ENCODE measurements around the gene DSTN.

DNA sequence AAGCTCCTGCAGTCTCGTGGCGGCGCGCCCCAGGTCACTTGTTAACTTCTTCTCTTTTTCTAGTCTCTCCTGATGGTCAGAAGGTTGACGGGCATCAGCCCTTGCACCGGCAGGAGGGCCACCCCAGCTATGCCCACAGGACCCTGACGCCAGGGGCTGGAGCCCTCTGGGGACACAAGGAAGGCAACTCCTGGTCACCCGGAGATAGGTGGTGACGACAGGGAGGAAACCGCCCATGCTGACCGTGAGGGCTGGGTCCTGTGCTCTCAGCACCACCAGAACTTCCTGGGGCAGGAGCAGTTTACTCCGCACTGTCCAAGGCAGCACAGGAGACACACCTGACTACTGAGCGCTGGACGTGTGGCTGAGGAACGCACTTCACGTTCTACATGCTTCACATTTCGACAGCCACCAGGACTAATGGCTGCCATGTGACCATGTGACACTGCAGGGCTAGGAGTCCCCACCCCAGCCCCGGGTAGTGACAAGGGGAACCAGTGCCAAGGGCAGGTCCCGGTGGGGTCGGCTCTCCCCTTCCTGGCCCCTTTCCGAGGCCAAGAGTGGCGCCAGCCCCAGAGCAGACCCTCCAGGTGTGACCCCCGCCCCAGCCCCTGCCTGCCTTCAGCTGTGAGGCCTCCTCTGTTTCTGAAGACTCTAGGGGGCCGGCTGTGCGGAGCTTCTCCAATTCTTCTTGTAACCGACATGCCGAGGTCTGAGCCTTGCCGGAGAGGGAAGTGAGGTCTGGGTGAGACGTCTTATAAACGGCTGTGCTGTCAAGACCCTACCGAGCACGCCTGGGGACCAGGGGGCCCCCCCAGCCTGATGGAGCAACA is 45.2 kb downstream of the DSTN start:
- TF ChIP-seq, protein P1, sequence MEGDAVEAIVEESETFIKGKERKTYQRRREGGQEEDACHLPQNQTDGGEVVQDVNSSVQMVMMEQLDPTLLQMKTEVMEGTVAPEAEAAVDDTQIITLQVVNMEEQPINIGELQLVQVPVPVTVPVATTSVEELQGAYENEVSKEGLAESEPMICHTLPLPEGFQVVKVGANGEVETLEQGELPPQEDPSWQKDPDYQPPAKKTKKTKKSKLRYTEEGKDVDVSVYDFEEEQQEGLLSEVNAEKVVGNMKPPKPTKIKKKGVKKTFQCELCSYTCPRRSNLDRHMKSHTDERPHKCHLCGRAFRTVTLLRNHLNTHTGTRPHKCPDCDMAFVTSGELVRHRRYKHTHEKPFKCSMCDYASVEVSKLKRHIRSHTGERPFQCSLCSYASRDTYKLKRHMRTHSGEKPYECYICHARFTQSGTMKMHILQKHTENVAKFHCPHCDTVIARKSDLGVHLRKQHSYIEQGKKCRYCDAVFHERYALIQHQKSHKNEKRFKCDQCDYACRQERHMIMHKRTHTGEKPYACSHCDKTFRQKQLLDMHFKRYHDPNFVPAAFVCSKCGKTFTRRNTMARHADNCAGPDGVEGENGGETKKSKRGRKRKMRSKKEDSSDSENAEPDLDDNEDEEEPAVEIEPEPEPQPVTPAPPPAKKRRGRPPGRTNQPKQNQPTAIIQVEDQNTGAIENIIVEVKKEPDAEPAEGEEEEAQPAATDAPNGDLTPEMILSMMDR (IDR thresholded peaks at IDR 0.05 in 2 of 3, conservative IDR thresholded peaks at IDR 0.05 in 1 of 3; ENCODE audit: borderline replicate concordance in 1 of 3, insufficient read depth in 1 of 3, low read depth in 2 of 3, low read length in 2 of 3), result no peak
- no peak for TF ChIP-seq ELF1 (IDR thresholded peaks at IDR 0.05; ENCODE audit: borderline replicate concordance, low read depth)
- no peak for TF ChIP-seq POLR2AphosphoS5 (IDR thresholded peaks at IDR 0.05; ENCODE audit: low read depth, low read length)
- TF ChIP-seq, protein P2, sequence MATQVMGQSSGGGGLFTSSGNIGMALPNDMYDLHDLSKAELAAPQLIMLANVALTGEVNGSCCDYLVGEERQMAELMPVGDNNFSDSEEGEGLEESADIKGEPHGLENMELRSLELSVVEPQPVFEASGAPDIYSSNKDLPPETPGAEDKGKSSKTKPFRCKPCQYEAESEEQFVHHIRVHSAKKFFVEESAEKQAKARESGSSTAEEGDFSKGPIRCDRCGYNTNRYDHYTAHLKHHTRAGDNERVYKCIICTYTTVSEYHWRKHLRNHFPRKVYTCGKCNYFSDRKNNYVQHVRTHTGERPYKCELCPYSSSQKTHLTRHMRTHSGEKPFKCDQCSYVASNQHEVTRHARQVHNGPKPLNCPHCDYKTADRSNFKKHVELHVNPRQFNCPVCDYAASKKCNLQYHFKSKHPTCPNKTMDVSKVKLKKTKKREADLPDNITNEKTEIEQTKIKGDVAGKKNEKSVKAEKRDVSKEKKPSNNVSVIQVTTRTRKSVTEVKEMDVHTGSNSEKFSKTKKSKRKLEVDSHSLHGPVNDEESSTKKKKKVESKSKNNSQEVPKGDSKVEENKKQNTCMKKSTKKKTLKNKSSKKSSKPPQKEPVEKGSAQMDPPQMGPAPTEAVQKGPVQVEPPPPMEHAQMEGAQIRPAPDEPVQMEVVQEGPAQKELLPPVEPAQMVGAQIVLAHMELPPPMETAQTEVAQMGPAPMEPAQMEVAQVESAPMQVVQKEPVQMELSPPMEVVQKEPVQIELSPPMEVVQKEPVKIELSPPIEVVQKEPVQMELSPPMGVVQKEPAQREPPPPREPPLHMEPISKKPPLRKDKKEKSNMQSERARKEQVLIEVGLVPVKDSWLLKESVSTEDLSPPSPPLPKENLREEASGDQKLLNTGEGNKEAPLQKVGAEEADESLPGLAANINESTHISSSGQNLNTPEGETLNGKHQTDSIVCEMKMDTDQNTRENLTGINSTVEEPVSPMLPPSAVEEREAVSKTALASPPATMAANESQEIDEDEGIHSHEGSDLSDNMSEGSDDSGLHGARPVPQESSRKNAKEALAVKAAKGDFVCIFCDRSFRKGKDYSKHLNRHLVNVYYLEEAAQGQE (IDR thresholded peaks at IDR 0.05; ENCODE audit: low read depth), result no peak
- TF ChIP-seq RAD21 (IDR thresholded peaks at IDR 0.05; ENCODE audit: low read depth), result no peak
- TF ChIP-seq, protein P3, sequence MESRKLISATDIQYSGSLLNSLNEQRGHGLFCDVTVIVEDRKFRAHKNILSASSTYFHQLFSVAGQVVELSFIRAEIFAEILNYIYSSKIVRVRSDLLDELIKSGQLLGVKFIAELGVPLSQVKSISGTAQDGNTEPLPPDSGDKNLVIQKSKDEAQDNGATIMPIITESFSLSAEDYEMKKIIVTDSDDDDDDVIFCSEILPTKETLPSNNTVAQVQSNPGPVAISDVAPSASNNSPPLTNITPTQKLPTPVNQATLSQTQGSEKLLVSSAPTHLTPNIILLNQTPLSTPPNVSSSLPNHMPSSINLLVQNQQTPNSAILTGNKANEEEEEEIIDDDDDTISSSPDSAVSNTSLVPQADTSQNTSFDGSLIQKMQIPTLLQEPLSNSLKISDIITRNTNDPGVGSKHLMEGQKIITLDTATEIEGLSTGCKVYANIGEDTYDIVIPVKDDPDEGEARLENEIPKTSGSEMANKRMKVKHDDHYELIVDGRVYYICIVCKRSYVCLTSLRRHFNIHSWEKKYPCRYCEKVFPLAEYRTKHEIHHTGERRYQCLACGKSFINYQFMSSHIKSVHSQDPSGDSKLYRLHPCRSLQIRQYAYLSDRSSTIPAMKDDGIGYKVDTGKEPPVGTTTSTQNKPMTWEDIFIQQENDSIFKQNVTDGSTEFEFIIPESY (IDR thresholded peaks at IDR 0.05; ENCODE audit: extremely low read depth, insufficient replicate concordance, low read length), result no peak
- no peak for TF ChIP-seq SIN3A (IDR thresholded peaks at IDR 0.05; ENCODE audit: low read depth)
- TF ChIP-seq EZH2 (IDR thresholded peaks at IDR 0.05), result no peak
- no peak for TF ChIP-seq JUND (IDR thresholded peaks at IDR 0.05)
- no peak for TF ChIP-seq CEBPB (IDR thresholded peaks at IDR 0.05; ENCODE audit: low read depth)
- no peak for TF ChIP-seq ZNF274 (IDR thresholded peaks at IDR 0.05; ENCODE audit: low read depth, low read length)
- no peak for TF ChIP-seq EZH2phosphoT487 (IDR thresholded peaks at IDR 0.05; ENCODE audit: borderline replicate concordance)
- TF ChIP-seq POLR2A (IDR thresholded peaks at IDR 0.05; ENCODE audit: borderline replicate concordance, extremely low read depth, insufficient read depth, insufficient read length), result no peak
- TF ChIP-seq, protein P4, sequence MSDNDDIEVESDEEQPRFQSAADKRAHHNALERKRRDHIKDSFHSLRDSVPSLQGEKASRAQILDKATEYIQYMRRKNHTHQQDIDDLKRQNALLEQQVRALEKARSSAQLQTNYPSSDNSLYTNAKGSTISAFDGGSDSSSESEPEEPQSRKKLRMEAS (IDR thresholded peaks at IDR 0.05), result no peak
